Astrocyte (in vitro differentiated cells and primary cell): ENCODE results near the gene DDRGK1. TPM values are rescaled to one million over a fixed set of nuclear protein-coding genes. Genes with fewer than 3 reads are reported as not detected.

Source experiments
- DNase-seq: peaks from one replicate; pipeline ENCODE4 v3.0.0-alpha.2; 2010; ENCODE audit warnings: low read depth
- FAIRE-seq: peaks from 2 replicates; lab custom pipeline; 2011; peaks lifted over from hg19 to GRCh38; lab: Jason Lieb, UNC
- H2AFZ ChIP-seq: 2 replicates; pipeline ENCODE4 v1.6.0; 2012; ENCODE audit warnings: low read depth, low read length, inconsistent platforms
- H3K27ac ChIP-seq: 2 replicates; pipeline ENCODE4 v1.5.1; 2011; ENCODE audit warnings: low read depth, low read length, inconsistent platforms
- H3K27me3 ChIP-seq: 2 replicates; pipeline ENCODE4 v1.6.0; 2011; ENCODE audit warnings: low read length, inconsistent platforms; ENCODE audit not compliant: insufficient read depth
- H3K36me3 ChIP-seq: 2 replicates; pipeline ENCODE4 v1.5.1; 2011; ENCODE audit warnings: low read length, inconsistent platforms; ENCODE audit not compliant: insufficient read depth
- H3K4me1 ChIP-seq: 2 replicates; pipeline ENCODE4 v1.5.1; 2011; ENCODE audit warnings: low read length, inconsistent platforms; ENCODE audit not compliant: insufficient read depth
- H3K4me2 ChIP-seq: 2 replicates; pipeline ENCODE4 v1.6.0; 2012; ENCODE audit warnings: low read length, inconsistent platforms
- H3K4me3 ChIP-seq: 2 replicates; pipeline ENCODE4 v1.5.1; 2011; ENCODE audit warnings: low read depth, mild to moderate bottlenecking, low read length, inconsistent platforms; ENCODE audit not compliant: insufficient read depth
- H3K79me2 ChIP-seq: 2 replicates; pipeline ENCODE4 v1.6.0; 2012; ENCODE audit warnings: mild to moderate bottlenecking, low read length, inconsistent platforms; ENCODE audit not compliant: insufficient read depth
- H3K9ac ChIP-seq: 2 replicates; pipeline ENCODE4 v1.6.0; 2012; ENCODE audit warnings: mild to moderate bottlenecking, low read length, inconsistent platforms
- H3K9me3 ChIP-seq: 2 replicates; pipeline ENCODE4 v1.5.1; 2012; ENCODE audit warnings: low read depth, mild to moderate bottlenecking, low read length, inconsistent platforms; ENCODE audit not compliant: insufficient read depth
- H4K20me1 ChIP-seq: 2 replicates; pipeline ENCODE4 v1.6.0; 2012; ENCODE audit warnings: low read length, inconsistent platforms; ENCODE audit not compliant: insufficient read depth
- H3K27ac Mint-ChIP-seq: one replicate; pipeline ENCODE4 v1.8.0; 2021; ENCODE audit warnings: mild to moderate bottlenecking, mixed read lengths; ENCODE audit not compliant: unreplicated experiment
- H3K27me3 Mint-ChIP-seq: one replicate; pipeline ENCODE4 v1.8.0; 2021; ENCODE audit warnings: low read depth, mixed read lengths; ENCODE audit not compliant: unreplicated experiment
- H3K36me3 Mint-ChIP-seq: one replicate; pipeline ENCODE4 v1.8.0; 2021; ENCODE audit warnings: low read depth, mixed read lengths; ENCODE audit not compliant: unreplicated experiment
- H3K4me1 Mint-ChIP-seq: one replicate; pipeline ENCODE4 v1.8.0; 2021; ENCODE audit warnings: low read depth, mixed read lengths; ENCODE audit not compliant: unreplicated experiment
- H3K4me3 Mint-ChIP-seq: one replicate; pipeline ENCODE4 v1.8.0; 2021; ENCODE audit warnings: mild to moderate bottlenecking, moderate library complexity, mixed read lengths; ENCODE audit not compliant: unreplicated experiment
- H3K9me3 Mint-ChIP-seq: one replicate; pipeline ENCODE4 v1.8.0; 2021; ENCODE audit warnings: mild to moderate bottlenecking, mixed read lengths; ENCODE audit not compliant: unreplicated experiment
- CTCF ChIP-seq: IDR thresholded peaks from 2 replicates; pipeline ENCODE4 v1.5.1; 2011; ENCODE audit warnings: low read depth, mild to moderate bottlenecking, inconsistent platforms, low read length, moderate library complexity; ENCODE audit not compliant: insufficient read depth
- EZH2 ChIP-seq: IDR thresholded peaks from 2 replicates; pipeline ENCODE4 v1.6.1; 2012; ENCODE audit warnings: mild to moderate bottlenecking, low read length, inconsistent platforms; ENCODE audit not compliant: insufficient read depth
- total RNA-seq: library from RNA; stranded (reverse); gene quantifications from 2 replicates; pipeline ENCODE4 v1.2.1, GENCODE V29; 2021

The DDRGK1 gene
- total RNA-seq, 1 donor from 2014 or later: 36.7 TPM

DNA sequence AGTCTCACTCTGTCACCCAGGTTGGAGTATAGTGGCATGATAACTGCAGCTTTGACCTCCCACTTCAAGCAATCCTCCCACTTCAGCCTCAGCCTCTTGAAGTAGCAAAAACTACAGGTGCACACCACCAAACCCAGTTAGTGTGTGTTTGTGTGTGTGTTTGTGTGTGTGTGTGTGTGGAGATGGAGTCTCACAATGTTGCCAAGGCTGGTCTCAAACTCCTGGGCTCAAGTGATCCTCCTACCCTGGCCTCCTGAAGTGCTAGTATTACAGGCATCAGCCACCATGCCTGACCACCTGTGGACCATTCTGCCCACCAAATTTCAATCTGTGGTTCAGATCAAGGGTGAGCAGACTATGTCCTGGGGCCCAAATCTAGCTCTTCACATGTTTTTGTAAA is 53.6 kb downstream of the DDRGK1 start:
- H3K4me3 ChIP-seq: no peak overlapping the region
- no peak for TF ChIP-seq CTCF
- no peak for TF ChIP-seq EZH2
- no peak overlapping the region for H3K4me2 ChIP-seq
- FAIRE-seq (no peak), DNase-seq (no peak)
- no peaks in the 10 kb centered on the region for H3K9me3 ChIP-seq
- Mint-ChIP-seq H3K9me3 (no peaks in the 10 kb centered on the region), H3K4me3 (no peak overlapping the region), H3K36me3 (peaks cover 20% of the 10 kb centered on the region), H3K27me3 (no peaks in the 10 kb centered on the region), H3K27ac (no peak overlapping the region), H3K4me1 (peaks cover 7% of the 10 kb centered on the region)
- no peak overlapping the region for H3K27ac ChIP-seq
- peaks cover 11% of the 10 kb centered on the region for H3K36me3 ChIP-seq
- peaks cover 86% of the 10 kb centered on the region for H4K20me1 ChIP-seq
- no peaks in the 10 kb centered on the region for H3K27me3 ChIP-seq
- peaks cover 96% of the 10 kb centered on the region for H3K79me2 ChIP-seq
- H3K4me1 ChIP-seq: no peaks in the 10 kb centered on the region
- H2AFZ ChIP-seq: no peak overlapping the region
- H3K9ac ChIP-seq: no peak overlapping the region

DNA sequence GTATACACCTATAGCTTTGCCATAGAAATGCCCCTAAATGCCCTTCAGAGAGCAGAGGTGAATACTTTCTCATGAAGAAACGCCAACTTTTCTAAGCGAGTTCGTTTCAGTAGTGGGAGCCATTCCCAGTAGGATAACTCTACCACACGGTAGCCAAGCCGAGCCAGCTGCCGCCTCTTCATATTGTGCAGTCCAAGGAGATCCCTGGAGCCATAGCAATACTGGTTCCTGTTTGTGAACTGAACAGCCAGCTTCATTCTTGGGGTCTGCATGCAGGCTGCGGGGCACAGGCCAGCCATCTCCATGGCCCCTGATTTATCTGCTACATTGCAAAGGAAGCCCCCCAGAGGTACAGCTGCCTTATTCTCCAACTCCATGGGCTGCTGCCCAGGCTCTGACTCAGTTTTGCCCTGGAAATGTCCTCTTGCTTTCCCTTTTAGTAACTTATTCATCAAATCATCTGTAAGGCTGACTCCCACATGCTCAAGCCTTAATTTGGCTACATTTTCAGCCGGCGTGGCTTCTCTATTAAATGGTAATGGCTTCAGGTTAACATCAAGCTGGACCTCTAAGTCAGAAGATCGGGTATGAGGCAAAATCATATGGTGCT is 57.6 kb downstream of the DDRGK1 start:
- H3K27ac Mint-ChIP-seq: no peak overlapping the region
- peaks cover 21% of the 10 kb centered on the region for H3K36me3 Mint-ChIP-seq
- no peak for FAIRE-seq
- Histone ChIP-seq H3K4me1 (no peaks in the 10 kb centered on the region), H4K20me1 (peaks cover 77% of the 10 kb centered on the region), H3K9ac (no peak overlapping the region), H3K4me2 (no peak overlapping the region), H3K9me3 (no peaks in the 10 kb centered on the region), H3K27ac (no peak overlapping the region), H3K79me2 (peaks cover 82% of the 10 kb centered on the region), H3K4me3 (no peak overlapping the region), H3K36me3 (peaks cover 11% of the 10 kb centered on the region), H3K27me3 (no peaks in the 10 kb centered on the region), H2AFZ (no peak overlapping the region)
- peaks cover 2% of the 10 kb centered on the region for H3K4me1 Mint-ChIP-seq
- peak; percentile 30 for DNase-seq
- H3K9me3 Mint-ChIP-seq: no peaks in the 10 kb centered on the region
- H3K4me3 Mint-ChIP-seq: no peak overlapping the region
- no peaks in the 10 kb centered on the region for H3K27me3 Mint-ChIP-seq
- no peak for TF ChIP-seq EZH2
- TF ChIP-seq CTCF: no peak

GRCh38 chr20:3141757-3142156 is 62.7 kb downstream of the DDRGK1 start:
- no peaks in the 10 kb centered on the region for H3K9me3 Mint-ChIP-seq
- H3K27ac Mint-ChIP-seq: no peak overlapping the region
- no peak overlapping the region for H3K9ac ChIP-seq
- H3K4me2 ChIP-seq: no peak overlapping the region
- no peak for TF ChIP-seq CTCF
- no peak for TF ChIP-seq EZH2
- H3K36me3 Mint-ChIP-seq: peaks cover 7% of the 10 kb centered on the region
- no peak overlapping the region for H3K4me3 Mint-ChIP-seq
- no peaks in the 10 kb centered on the region for H3K27me3 Mint-ChIP-seq
- H2AFZ ChIP-seq: no peak overlapping the region
- no peaks in the 10 kb centered on the region for H3K27me3 ChIP-seq
- H3K27ac ChIP-seq: no peak overlapping the region
- H3K79me2 ChIP-seq: peaks cover 48% of the 10 kb centered on the region
- H3K4me1 Mint-ChIP-seq: no peaks in the 10 kb centered on the region
- no peaks in the 10 kb centered on the region for H3K36me3 ChIP-seq
- DNase-seq (no peak), FAIRE-seq (no peak)
- H3K4me3 ChIP-seq: no peak overlapping the region
- peaks cover 50% of the 10 kb centered on the region for H4K20me1 ChIP-seq
- no peaks in the 10 kb centered on the region for H3K9me3 ChIP-seq
- no peaks in the 10 kb centered on the region for H3K4me1 ChIP-seq
